K562 (cell line): ENCODE results near the gene ANKZF1. TPM values are rescaled to one million over a fixed set of nuclear protein-coding genes. Genes with fewer than 3 reads are reported as not detected.

Experiments used
- ARHGAP35 ChIP-seq: fragments of 450-650 bp; IDR thresholded peaks from 2 replicates; pipeline ENCODE4 v1.6.1; 2018; ENCODE audit not compliant: partially characterized antibody
- EHMT2 ChIP-seq: fragments of 450-650 bp; IDR thresholded peaks from 2 replicates; pipeline ENCODE4 v1.6.1; 2018; ENCODE audit warnings: antibody characterized with exemption
- ERF ChIP-seq: fragments of 450-650 bp; formaldehyde crosslinking; IDR thresholded peaks from 2 replicates; pipeline ENCODE4 v1.4.0; 2020; ENCODE audit warnings: mild to moderate bottlenecking, mixed read lengths
- FUS ChIP-seq: fragments of 200-400 bp; formaldehyde crosslinking; optimal IDR thresholded peaks from 2 replicates; pipeline ENCODE3; 2017; ENCODE audit warnings: low read depth, low read length
- HDAC3 ChIP-seq: fragments of 450-650 bp; IDR thresholded peaks from 2 replicates; pipeline ENCODE4 v1.6.1; 2018; ENCODE audit warnings: borderline replicate concordance, mild to moderate bottlenecking, moderate library complexity; ENCODE audit not compliant: partially characterized antibody
- HSF4 ChIP-seq: fragments of 250-450 bp; sonication (Bioruptor Pico); IDR thresholded peaks from 2 replicates; pipeline ENCODE4 v2.1.2; 2022; ENCODE audit warnings: mild to moderate bottlenecking, moderate library complexity, borderline replicate concordance
- JUND ChIP-seq, 2 experiments: IDR thresholded peaks; 2 replicates in 1 of 2; 3 replicates in 1 of 2; pipeline ENCODE4 v1.6.1; 2011; ENCODE audit warnings: borderline replicate concordance in 2 of 2, low read depth in 2 of 2, low read length in 2 of 2, improper control_type of control experiment in 1 of 2, missing biosample characterization in 1 of 2, missing genetic modification characterization in 1 of 2, missing genetic modification reagents in 1 of 2
- KHSRP ChIP-seq: fragments of 450-650 bp; IDR thresholded peaks from 2 replicates; pipeline ENCODE4 v1.6.1; 2017
- KLF16 ChIP-seq: IDR thresholded peaks from 2 replicates; pipeline ENCODE4 v1.6.1; 2016; ENCODE audit warnings: antibody characterized with exemption
- MTA2 ChIP-seq: fragments of 450-650 bp; IDR thresholded peaks from 2 replicates; pipeline ENCODE4 v1.6.1; 2016; ENCODE audit warnings: low read depth
- MYBL2 ChIP-seq, 2 experiments: fragments of 450-650 bp in 1 of 2; sonication (generic) in 1 of 2; formaldehyde crosslinking in 1 of 2; IDR thresholded peaks; 2 replicates each; pipeline versions ENCODE4 v1.6.1 to v1.8.1; 2017 to 2022; ENCODE audit warnings: borderline replicate concordance in 1 of 2, inconsistent platforms in 1 of 2, low read depth in 1 of 2, mild to moderate bottlenecking in 1 of 2, missing genetic modification reagents in 1 of 2, moderate library complexity in 1 of 2
- PHTF2 ChIP-seq: fragments of 250-450 bp; sonication (Bioruptor Pico); IDR thresholded peaks from 2 replicates; pipeline ENCODE4 v1.5.0; 2021; ENCODE audit warnings: mild to moderate bottlenecking
- RBFOX2 ChIP-seq: fragments of 200-400 bp; formaldehyde crosslinking; IDR thresholded peaks from 2 replicates; pipeline ENCODE4 v1.6.1; 2017; ENCODE audit warnings: low read depth, mild to moderate bottlenecking, low read length, moderate library complexity
- SMAD2 ChIP-seq: fragments of 150-350 bp; IDR thresholded peaks from 2 replicates; pipeline ENCODE4 v1.6.1; 2014; ENCODE audit warnings: low read depth, mild to moderate bottlenecking, low read length
- ZEB2 ChIP-seq: fragments of 450-650 bp; IDR thresholded peaks from 2 replicates; pipeline ENCODE4 v1.6.1; 2016
- ZNF408 ChIP-seq: fragments of 250-450 bp; sonication (Bioruptor Pico); IDR thresholded peaks from 2 replicates; pipeline ENCODE4 v1.4.0; 2020; ENCODE audit warnings: low read depth, mild to moderate bottlenecking, moderate library complexity
- polyA plus RNA-seq, 8 experiments: library from polyadenylated mRNA; depleted of rRNA in 4 of 8; stranded (reverse) in 5 of 8; unstranded in 3 of 8; fragments of >200 nt; fragmentation: Nextera tagmentation in 2 of 8; fragmentation: Illumina TruSeq in 1 of 8; extraction: Ambion mirVana in 2 of 8; extraction: Trizol in 1 of 8; gene quantifications; 2 replicates each; pipeline versions ENCODE4 v1.2.1 to v1.2.3, GENCODE V29; 2011 to 2014; ENCODE audit warnings: inconsistent platforms in 1 of 8, missing spikeins in 1 of 8
- total RNA-seq, 7 experiments: library from RNA; depleted of rRNA in 6 of 7; stranded (reverse); fragments of >200 nt in 6 of 7; fragmentation: Illumina TruSeq in 2 of 7; extraction: Trizol in 2 of 7; gene quantifications; 2 replicates each; pipeline versions ENCODE4 v1.2.1 to v1.2.3, GENCODE V29; 2011 to 2021; ENCODE audit warnings: low replicate concordance in 1 of 7
- TF ChIP-seq, protein P1 (sequence below): sonication (generic); formaldehyde crosslinking; IDR thresholded peaks from 2 replicates; pipeline ENCODE4 v1.8.1; 2023; ENCODE audit warnings: mild to moderate bottlenecking, missing genetic modification reagents
- TF ChIP-seq, protein P2 (sequence below): sonication (generic); formaldehyde crosslinking; IDR thresholded peaks from 2 replicates; pipeline ENCODE4 v1.8.0; 2023; ENCODE audit warnings: mild to moderate bottlenecking, missing genetic modification reagents
- TF ChIP-seq, protein P3 (sequence below): fragments of 450-650 bp; formaldehyde crosslinking; IDR thresholded peaks from 2 replicates; pipeline ENCODE4 v1.4.0; 2020; ENCODE audit warnings: mild to moderate bottlenecking, moderate library complexity
- TF ChIP-seq, protein P4 (sequence below): sonication (generic); formaldehyde crosslinking; IDR thresholded peaks from 2 replicates; pipeline ENCODE4 v1.8.1; 2023; ENCODE audit warnings: mild to moderate bottlenecking, missing genetic modification reagents

ANKZF1 gene
- total and polyA plus RNA-seq, 9 of the 15 experiments (the other 6 are each of a cell fraction or from before 2014, with no cell fraction given), result 3.1 to 60.6 (median 31.0) TPM

DNA sequence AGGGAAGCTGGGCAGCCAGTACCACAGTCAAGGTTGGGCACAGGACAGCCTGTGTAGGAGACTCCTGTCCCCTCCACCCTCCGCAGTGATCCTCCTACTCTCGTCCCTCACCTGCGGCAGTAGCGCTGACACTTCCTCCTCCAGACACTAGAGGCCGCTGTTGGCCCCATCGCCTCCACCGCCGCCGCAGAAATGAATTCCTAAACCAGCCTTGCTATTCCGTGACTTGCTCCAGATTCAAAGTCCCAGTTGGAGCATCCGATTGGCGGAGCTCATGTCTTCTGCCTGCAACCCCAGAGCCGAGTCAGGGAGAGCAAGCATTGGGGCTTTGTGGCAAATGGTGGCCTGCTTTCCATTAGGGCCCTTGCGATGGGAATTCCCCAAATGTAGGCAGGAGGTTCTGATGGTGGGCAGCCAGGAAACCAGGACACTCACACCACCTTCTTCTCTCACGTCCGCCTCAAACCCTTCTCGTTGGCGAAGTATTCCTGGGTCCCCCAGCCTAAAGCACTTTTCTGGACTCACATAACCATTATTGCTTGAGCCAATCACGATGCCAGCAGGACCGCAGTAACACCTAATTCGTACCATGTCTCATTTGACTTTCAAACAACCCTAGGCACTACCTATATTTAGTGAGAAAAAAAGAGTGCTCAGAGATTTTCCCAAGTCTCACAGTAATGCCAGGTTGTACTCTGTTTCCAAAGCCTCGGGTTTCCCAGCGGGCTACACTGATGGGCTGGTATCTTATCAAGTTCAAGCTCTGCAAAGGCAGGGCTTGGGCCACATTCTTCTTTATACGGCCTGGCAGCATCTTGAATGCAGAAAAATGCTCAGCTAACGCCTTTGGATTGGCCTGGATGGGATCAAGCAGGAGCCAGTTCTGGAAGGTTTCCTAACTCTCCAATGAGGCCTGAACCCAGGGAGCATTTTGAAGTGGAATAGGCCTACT lies 48.4 kb downstream of the ANKZF1 start (continued):
- TF ChIP-seq MYBL2 (IDR thresholded peaks at IDR 0.05; ENCODE audit: low read depth) (no peak), MYBL2 (CRISPR knock-in tag; IDR thresholded peaks at IDR 0.05; ENCODE audit: borderline replicate concordance) (no peak), HSF4 (CRISPR knock-in tag) (no peak), SMAD2 (no peak), ZEB2 (0 out of 2 replicates have a peak, but pooled peaks have one; percentile 19), KHSRP (no peak), FUS (no peak), HDAC3 (no peak), PHTF2 (CRISPR knock-in tag) (no peak), MTA2 (no peak), ARHGAP35 (no peak), KLF16 (0 out of 2 replicates have a peak, but pooled peaks have one; percentile 11), ERF (CRISPR knock-in tag) (no peak), EHMT2 (no peak), ZNF408 (CRISPR knock-in tag) (no peak), RBFOX2 (no peak), JUND (IDR thresholded peaks at IDR 0.05; ENCODE audit: borderline replicate concordance, low read depth, low read length) (no peak), JUND (tag; IDR thresholded peaks at IDR 0.05; ENCODE audit: borderline replicate concordance, low read depth, low read length) (peak; percentile 39; the same call in 1 of the 3 replicates)
- TF ChIP-seq, protein P1, sequence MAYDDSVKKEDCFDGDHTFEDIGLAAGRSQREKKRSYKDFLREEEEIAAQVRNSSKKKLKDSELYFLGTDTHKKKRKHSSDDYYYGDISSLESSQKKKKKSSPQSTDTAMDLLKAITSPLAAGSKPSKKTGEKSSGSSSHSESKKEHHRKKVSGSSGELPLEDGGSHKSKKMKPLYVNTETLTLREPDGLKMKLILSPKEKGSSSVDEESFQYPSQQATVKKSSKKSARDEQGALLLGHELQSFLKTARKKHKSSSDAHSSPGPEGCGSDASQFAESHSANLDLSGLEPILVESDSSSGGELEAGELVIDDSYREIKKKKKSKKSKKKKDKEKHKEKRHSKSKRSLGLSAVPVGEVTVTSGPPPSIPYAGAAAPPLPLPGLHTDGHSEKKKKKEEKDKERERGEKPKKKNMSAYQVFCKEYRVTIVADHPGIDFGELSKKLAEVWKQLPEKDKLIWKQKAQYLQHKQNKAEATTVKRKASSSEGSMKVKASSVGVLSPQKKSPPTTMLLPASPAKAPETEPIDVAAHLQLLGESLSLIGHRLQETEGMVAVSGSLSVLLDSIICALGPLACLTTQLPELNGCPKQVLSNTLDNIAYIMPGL (CRISPR knock-in tag), result no peak
- TF ChIP-seq, protein P2, sequence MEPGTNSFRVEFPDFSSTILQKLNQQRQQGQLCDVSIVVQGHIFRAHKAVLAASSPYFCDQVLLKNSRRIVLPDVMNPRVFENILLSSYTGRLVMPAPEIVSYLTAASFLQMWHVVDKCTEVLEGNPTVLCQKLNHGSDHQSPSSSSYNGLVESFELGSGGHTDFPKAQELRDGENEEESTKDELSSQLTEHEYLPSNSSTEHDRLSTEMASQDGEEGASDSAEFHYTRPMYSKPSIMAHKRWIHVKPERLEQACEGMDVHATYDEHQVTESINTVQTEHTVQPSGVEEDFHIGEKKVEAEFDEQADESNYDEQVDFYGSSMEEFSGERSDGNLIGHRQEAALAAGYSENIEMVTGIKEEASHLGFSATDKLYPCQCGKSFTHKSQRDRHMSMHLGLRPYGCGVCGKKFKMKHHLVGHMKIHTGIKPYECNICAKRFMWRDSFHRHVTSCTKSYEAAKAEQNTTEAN (CRISPR knock-in tag), result no peak
- TF ChIP-seq, protein P3, sequence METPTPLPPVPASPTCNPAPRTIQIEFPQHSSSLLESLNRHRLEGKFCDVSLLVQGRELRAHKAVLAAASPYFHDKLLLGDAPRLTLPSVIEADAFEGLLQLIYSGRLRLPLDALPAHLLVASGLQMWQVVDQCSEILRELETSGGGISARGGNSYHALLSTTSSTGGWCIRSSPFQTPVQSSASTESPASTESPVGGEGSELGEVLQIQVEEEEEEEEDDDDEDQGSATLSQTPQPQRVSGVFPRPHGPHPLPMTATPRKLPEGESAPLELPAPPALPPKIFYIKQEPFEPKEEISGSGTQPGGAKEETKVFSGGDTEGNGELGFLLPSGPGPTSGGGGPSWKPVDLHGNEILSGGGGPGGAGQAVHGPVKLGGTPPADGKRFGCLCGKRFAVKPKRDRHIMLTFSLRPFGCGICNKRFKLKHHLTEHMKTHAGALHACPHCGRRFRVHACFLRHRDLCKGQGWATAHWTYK, result no peak
- TF ChIP-seq, protein P4, sequence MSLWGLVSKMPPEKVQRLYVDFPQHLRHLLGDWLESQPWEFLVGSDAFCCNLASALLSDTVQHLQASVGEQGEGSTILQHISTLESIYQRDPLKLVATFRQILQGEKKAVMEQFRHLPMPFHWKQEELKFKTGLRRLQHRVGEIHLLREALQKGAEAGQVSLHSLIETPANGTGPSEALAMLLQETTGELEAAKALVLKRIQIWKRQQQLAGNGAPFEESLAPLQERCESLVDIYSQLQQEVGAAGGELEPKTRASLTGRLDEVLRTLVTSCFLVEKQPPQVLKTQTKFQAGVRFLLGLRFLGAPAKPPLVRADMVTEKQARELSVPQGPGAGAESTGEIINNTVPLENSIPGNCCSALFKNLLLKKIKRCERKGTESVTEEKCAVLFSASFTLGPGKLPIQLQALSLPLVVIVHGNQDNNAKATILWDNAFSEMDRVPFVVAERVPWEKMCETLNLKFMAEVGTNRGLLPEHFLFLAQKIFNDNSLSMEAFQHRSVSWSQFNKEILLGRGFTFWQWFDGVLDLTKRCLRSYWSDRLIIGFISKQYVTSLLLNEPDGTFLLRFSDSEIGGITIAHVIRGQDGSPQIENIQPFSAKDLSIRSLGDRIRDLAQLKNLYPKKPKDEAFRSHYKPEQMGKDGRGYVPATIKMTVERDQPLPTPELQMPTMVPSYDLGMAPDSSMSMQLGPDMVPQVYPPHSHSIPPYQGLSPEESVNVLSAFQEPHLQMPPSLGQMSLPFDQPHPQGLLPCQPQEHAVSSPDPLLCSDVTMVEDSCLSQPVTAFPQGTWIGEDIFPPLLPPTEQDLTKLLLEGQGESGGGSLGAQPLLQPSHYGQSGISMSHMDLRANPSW, result peak; percentile 76; the same call in 1 of the 2 replicates
